Measurements from ENCODE around the gene KRT82.
"Not testable (repeated sequence)": the region's sequence is repeated elsewhere in the genome, so short reads cannot be mapped to it uniquely, and the experiment has no call there.

KRT82 gene

GRCh38 chr12:52410589-52411248, 4.6 kb upstream of the KRT82 start:
- DNase-seq (ENCODE audit: low read depth), result not testable (repeated sequence)

- no peak for DNase-seq (ENCODE audit: low read depth)
Measured at GRCh38 chr12:52407918-52408317, 1.8 kb upstream of the KRT82 start.

- no peak for DNase-seq (ENCODE audit: low read depth)
Measured at GRCh38 chr12:52404951-52405350, 1.2 kb downstream of the KRT82 start.

GRCh38 chr12:52403561-52403960, 2.6 kb downstream of the KRT82 start:
- no peak for DNase-seq (ENCODE audit: low read depth)

GRCh38 chr12:52402873-52403540, 3.1 kb downstream of the KRT82 start:
- no peak for DNase-seq (ENCODE audit: low read depth)

- DNase-seq (ENCODE audit: low read depth), result no peak
Measured at GRCh38 chr12:52402377-52402776, 3.8 kb downstream of the KRT82 start.

- DNase-seq (ENCODE audit: low read depth), result no peak
Measured at GRCh38 chr12:52401926-52402325, 4.2 kb downstream of the KRT82 start.

GRCh38 chr12:52401526-52401925, 4.6 kb downstream of the KRT82 start:
- no peak for DNase-seq (ENCODE audit: low read depth)

- no peak for DNase-seq (ENCODE audit: low read depth)
Measured at GRCh38 chr12:52400906-52401305, 5.2 kb downstream of the KRT82 start.

- DNase-seq (ENCODE audit: low read depth), result no peak
Measured at GRCh38 chr12:52399756-52400155, 6.4 kb downstream of the KRT82 start.

GRCh38 chr12:52398176-52398575, 8.0 kb downstream of the KRT82 start:
- DNase-seq (ENCODE audit: low read depth), result no peak

GRCh38 chr12:52396656-52397055, 9.5 kb downstream of the KRT82 start:
- DNase-seq (ENCODE audit: low read depth), result no peak

GRCh38 chr12:52395761-52396434, 10.2 kb downstream of the KRT82 start:
- DNase-seq (ENCODE audit: low read depth), result no peak

- DNase-seq (ENCODE audit: low read depth), result no peak
Measured at GRCh38 chr12:52394836-52395405, 11.2 kb downstream of the KRT82 start.

- no peak for DNase-seq (ENCODE audit: low read depth)
Measured at GRCh38 chr12:52392465-52393007, 13.6 kb downstream of the KRT82 start.

GRCh38 chr12:52391618-52392002, 14.5 kb downstream of the KRT82 start:
- no peak for DNase-seq (ENCODE audit: low read depth)

GRCh38 chr12:52390739-52391617, 15.2 kb downstream of the KRT82 start:
- DNase-seq (ENCODE audit: low read depth), result no peak

GRCh38 chr12:52389313-52390207, 16.6 kb downstream of the KRT82 start:
- DNase-seq (ENCODE audit: low read depth), result no peak

- no peak for DNase-seq (ENCODE audit: low read depth)
Measured at GRCh38 chr12:52387859-52388258, 18.3 kb downstream of the KRT82 start.

GRCh38 chr12:52385226-52385702, 20.9 kb downstream of the KRT82 start, which contains the start of gene KRT84:
KRT84 (minus strand) TSS chr12:52385652; CDS start chr12:52385585, 67 bp downstream.
- no peak for DNase-seq (ENCODE audit: low read depth)
